GM19468 (cell line): ENCODE data around the gene ZNF711.
"Not testable (repeated sequence)": the region's sequence is repeated elsewhere in the genome, so short reads cannot be mapped to it uniquely, and the experiment has no call there.

Experiments used
- ATAC-seq: cut with Tn5 transposase; IDR thresholded peaks from one replicate; pipeline ENCODE4 v1.9.1; 2021; ENCODE audit warnings: mild to moderate bottlenecking, moderate library complexity, moderate number of reproducible peaks; ENCODE audit not compliant: unreplicated experiment; ENCODE audit errors: extremely low read depth

ZNF711 gene

DNA sequence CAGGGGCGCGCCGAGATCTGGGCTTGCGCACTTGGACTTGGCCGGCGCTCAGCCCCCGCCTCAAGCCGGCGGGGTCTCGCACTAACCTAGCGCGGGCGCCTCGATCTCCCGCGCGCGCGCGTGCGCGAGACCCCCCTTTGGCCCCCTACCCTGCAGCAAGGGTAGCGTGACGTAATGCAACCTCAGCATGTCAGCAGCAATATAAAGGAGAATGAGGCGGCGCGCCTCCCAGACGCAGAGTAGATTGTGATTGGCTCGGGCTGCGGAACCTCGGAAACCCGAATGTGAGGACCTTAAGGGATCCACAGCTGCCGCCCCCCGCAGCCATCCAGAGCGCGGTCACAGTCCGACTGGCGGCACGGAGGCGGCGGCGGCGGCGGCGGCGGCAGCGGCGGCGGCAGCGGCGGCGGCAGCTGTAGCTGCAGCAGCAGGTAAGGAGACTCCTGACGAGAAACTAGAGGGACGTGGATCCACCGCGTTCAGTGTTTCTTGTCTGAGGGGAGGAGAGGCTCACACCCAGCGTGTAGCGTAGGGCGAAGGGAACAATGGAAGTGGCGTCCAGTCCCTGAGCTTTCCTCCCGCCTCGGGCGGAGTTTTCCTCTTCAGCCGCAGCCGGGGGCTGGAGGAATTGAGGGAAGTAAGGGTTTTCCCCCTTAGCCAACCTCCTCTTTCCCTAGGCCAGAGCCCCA lies at the start of gene ZNF711, which contains the start of gene SATL1:
TSS of gene ZNF711 (plus strand) at position 231 of the 689 bp plus-strand sequence. CDS start 3,582 bp downstream, outside the sequence.
TSS of gene SATL1 (minus strand) at position 19 of the 689 bp plus-strand sequence. CDS start 134,811 bp downstream, outside the sequence.
- ATAC-seq: no peak

DNA sequence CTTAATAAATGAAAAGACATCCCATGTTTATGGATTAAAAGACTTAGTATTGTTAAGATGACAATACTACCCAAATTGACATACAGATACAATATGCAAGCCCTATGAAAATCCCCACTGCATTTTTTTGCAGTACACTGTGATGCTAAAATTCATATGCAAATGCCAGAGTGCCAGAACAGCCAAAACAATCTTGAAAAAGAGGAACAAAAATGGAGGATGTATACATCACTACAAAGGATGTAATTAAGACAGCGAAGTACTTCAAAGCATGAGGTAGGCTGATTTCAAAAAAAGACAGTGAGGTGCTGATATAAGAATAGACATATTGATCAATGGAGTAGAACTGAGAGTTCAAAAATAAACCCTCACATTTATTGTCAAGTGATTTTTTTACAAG lies 47.5 kb upstream of the ZNF711 start:
- no peak for ATAC-seq

DNA sequence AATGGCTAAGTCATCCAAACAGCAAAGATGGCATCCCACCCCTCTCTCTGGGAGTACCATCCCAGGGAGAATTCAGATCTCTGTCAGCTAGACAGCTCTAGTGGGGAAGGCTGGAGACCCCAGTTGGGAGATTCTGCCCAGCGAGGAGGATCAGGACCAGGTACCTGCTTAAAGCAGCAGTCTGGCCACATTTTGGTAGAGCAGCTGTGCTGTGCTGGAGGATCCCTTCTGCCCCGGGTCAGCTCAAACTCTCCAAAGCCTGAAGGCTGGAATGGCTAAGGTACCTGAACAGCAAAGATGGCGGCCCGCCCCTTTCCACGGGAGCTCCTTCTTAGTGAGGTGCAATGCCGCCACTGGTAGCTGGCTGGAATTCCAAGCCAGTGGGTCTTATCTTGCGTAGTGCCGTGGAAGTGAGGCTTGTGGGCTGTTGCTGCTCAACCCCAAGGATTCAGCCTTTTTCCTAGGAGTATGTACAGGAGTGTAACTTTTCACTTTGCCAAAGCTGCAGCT lies 40.3 kb upstream of the ZNF711 start:
- no peak for ATAC-seq

DNA sequence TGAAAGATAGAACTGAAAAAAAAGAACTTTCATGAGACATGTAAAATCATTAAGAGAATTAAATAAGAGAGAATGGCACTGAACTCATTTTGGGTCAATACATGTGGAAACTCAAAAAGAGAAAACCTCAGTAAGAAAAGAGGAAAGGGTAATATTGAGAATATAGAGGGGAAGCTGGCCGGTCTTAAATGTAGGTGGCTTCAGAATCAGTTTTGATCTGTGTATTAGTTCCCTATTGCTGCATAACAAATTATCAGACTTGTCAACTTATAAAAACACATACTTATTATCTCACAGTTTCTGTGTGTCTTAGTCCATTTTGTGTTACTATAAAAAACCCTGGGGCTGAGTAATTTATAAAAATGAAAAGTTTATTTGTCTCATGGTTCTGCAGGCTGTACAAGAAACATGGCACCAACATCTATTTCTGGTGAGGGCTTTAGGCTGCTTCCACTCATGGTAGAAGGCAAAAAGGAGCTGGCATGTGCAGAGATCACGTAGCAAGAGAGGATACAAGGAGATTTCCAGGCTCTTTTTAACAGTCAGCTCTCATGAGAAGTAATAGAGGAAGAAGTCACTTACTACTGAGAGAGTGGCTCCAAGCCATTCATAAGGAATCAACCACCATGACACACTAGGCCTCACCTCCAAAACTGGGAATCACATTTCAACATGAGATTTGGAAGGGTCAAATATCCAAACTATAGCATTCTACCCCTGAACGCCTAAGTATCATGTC lies 29.8 kb upstream of the ZNF711 start:
- ATAC-seq: no peak

DNA sequence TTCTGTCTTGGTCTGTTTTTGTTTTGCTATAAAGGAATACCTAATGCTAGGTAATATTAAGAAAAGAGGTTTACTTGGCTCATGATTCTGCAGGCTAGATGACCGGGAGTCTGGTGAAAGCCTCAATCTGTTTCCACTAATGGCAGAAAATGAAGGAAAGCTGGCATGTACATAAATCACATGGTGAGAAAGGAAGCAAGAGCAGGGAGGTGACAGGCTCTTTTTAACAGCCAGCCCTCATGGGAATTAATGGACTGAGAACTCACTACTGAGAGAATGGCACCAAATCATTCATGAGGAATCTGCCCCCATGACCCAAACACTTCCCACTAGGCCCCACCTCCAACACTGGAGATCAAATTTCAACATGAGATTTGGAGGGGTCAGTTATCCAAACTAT lies 27.8 kb upstream of the ZNF711 start:
- ATAC-seq: no peak

DNA sequence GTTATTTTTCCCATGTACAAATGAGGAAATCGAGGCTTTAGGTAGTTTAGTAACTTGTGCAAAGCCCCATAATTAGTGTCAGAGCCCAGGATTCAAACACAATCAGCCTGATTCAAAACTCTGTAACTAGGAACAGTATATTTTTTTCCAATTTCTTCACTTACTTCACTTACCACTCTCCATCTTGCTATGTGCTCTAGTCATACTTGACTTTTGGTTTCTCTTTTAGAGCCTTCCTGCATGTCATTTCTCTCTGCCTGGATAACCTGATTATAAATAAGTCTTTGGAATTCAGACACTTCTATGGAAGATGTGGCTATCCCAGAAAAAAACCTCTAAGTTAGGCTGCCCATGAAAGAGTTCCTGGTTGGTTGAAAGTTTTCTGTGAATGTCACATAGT lies 22.4 kb upstream of the ZNF711 start:
- ATAC-seq: no peak

DNA sequence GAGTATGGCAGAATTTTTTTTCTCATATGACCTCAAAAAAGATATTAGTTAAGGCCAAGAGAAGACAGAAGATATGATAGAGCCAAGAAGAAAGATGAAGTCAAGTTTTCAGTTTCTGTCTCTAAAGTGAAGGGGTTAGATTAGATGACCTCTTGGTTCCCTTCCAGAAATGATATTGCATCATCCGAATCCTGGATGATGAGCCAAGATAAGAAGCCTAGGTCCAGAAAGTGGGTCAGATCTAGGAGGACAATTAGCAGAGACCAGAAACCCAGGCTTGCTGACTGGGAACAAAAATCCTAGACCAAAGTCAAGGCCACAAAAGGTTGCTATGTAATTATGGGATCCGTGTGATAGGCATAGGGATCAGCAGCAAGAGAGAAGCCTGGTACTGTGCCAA lies 20.4 kb upstream of the ZNF711 start:
- no peak for ATAC-seq

DNA sequence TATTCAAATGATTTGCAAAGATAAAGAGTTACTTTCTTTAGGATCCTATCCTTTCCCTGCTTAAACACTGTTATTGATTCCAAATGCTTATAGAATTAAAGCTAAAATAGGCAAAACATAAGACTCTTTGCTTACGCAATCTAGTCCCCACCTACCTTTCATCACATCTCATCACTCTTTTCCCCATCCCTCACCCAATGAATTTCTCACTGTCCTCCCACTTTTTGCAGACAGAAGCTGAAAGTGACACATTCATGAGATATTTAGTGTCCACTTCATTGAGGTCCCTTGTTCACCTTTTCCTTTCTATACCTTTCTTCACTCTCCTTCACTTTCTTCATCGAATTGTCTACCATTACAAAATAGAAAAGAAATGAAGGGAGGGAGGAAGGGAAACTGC lies 636 bp upstream of the ZNF711 start:
- ATAC-seq: no peak

DNA sequence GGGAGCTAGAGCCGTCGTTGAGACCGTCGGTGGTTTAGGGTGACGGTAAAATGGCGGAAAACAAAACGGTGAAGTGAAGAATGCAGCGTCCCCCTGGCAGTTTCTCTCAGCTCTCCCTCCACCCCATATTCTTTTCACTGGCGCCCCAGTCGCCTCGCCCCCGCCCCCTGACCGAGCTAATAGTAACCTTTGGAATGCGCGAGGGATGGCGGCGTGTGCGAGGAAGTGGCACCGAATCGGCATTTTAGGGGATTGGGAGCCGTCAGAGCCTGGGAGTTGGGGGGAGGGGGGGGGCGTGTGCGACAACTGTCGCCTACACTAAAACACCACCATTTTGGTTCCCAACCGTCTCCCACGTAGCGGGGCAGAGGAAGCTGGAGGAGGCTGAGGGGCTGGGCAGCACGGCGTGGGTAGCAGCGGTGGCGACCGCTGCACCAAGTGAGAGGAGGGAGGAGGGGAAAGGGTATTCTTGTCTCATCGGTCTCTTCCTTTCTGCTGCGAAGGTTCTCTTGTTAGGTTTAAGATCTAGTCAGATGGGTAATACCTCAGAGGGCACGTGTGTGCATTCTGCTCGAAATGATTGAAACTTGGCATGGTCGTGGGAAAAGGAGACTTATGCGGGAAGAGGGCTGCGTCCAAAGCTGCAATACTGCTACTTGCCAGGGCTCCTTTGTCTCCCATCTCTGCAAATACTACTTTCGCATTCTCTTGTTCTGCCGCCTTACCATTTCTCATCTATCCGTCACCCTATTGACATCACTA lies 840 bp downstream of the ZNF711 start:
- no peak for ATAC-seq

DNA sequence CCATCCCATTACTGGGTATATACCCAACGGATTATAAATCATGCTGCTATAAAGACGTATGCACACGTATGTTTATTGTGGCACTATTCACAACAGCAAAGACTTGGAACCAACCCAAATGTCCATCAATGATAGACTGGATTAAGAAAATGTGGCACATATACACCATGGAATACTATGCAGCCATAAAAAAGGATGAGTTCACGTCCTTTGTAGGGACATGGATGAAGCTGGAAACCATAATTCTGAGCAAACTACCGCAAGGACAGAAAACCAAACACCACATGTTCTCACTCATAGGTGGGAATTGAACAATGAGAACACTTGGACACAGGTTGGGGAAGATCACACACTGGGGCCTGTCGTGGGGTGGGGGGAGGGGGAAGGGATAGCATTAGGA lies 41.5 kb downstream of the ZNF711 start:
- ATAC-seq: not testable (repeated sequence)

DNA sequence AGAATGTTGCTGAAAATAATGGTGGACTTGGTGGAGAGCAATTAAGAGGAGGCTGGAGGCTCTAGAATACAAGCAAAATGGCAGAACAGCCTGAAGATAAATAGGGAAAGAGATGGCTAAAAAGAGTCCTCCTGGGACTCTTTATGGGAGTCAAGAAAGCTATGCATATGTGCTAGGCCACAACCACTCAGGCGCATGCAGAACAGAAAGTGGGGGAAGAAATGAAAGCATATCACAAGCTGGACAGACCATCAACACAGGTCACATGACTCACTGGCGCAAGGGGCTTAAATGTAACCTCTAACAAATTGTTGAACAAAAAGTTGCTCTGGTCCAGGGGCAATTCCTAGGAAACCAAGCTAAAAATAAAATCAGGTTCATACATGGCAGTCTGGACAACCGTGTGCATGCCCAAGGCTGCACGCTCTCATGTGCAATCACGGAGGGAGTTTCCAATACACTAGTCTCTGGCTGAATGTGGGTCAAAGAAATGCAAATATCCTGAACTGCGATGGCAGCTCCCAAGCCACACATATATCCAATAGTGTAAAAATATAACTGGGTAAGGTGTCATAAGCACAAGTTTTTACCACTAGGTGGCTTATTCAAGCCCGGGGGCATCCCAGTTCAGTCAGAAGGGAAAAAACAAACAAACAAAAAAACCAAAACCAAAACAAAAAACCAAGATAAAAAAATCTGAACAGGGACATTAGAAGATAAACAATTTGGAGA lies 45.4 kb downstream of the ZNF711 start:
- no peak for ATAC-seq

DNA sequence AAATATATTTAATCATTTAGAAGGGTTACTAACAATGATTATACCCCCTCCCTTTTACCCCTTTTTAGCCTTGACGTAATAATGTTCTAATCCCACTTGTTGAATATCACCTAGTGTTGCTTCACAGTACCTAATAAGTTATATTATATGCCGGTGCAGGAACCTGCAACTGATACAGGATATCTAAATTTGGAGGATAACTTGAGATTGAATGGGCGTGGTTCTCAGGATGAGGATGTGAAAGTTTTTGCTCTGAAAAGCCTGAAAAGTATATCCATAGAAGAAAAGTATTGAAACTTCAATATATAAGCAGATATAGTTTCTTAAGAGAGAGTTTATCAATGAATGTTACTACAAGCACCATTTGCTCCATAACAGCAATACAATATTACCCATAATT lies 59.8 kb downstream of the ZNF711 start:
- ATAC-seq: no peak

DNA sequence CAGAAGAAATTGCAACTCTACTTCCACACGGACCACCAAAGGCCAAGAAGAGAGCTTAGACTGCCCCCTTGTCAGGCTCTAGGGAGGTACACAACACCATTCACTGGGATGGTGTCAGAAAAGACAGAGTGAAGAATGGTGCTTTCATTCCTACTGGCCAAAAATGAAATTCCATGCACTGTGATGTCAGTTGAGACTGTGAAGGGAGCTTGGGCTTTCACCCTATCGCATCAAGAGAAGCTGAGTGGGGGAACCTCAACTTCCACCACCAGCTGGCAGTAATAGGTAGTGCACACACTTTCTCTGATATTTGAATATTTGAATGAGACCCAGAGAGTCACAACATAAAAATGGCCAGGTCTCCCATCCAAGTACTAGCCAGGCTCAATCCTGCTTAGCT lies 65.9 kb downstream of the ZNF711 start:
- ATAC-seq: no peak

DNA sequence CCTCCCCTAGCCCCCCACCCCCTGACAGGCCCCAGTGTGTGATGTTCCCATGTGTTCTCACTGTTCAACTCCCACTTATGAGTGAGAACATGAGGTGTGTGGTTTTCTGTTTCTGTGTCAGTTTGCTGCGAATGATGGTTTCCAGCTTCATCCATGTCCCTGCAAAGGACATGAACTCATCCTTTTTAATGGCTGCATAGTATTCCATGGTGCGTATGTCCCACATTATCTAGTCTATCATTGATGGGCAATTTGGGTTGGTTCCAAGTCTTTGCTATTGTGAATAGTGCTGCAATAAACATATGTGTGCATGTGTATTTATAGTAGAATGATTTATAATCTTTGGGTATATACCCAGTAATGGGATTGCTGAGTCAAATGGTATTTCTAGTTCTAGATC lies 67.6 kb downstream of the ZNF711 start:
- not testable (repeated sequence) for ATAC-seq
